ENCODE data around the gene ST7.
A peak's percentile ranks its signal among the peaks of the same experiment; 100 is the strongest.

Gene ST7

DNA sequence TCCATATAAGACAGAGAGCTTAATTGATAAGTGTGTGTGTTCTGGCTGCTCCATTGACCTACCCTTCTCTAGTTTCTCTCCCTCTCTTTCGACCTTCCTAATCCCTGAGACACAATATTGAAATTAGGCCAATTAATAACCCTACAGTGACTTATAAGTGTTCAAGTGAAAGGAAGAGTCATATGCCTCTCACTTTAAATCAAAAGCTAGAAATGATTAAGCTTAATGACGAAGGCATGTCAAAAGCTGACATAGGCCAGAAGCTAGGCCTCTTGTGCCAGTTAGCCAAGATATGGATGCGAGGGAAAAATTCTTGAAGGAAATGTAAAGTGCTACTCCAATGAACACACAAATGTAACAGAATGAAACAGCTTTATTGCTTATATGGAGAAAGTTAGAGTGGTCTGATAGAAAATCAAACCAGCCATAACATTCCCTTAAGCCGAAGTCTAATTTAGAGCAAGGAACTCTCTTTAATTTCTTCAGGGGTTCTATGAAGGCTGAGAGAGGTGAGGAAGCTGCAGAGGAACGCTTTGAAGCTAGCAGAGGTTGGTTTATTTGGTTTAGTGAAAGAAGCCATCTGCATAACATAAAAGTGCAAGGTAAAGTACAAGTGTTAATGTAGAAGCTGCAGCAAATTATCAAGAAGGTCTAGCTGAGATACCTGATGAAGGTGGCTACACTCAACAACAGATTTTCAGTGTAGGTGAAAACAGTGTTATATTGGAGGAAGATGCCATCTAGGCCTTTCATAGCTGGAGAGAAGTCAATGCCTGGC is 53.8 kb downstream of the ST7 start:
- DNase-seq (ENCODE audit: extremely low spot score) = no peak
- CTCF ChIA-PET = interaction anchor here (0.7 kb wide), 1 partner anchor 19 kb away, joined by 3 read pairs; no protein-coding TSS in a partner anchor
- POLR2A ChIA-PET = interaction anchor here (0.7 kb wide), 1 partner anchor 54 kb away, joined by 3 read pairs; the partner anchor contains the start of gene ST7
- no peak for TF ChIP-seq TARDBP (IDR thresholded peaks at IDR 0.05)
- no peak for TF ChIP-seq ZNF384 (IDR thresholded peaks at IDR 0.05)
- TF ChIP-seq NFRKB (IDR thresholded peaks at IDR 0.05) = no peak
- TF ChIP-seq LEF1 (IDR thresholded peaks at IDR 0.05; ENCODE audit: borderline replicate concordance) = no peak
- TF ChIP-seq BHLHE40 (IDR thresholded peaks at IDR 0.05; ENCODE audit: borderline replicate concordance) = no peak
- TF ChIP-seq PKNOX1 (IDR thresholded peaks at IDR 0.05) = no peak
- no peak for TF ChIP-seq CTBP1 (IDR thresholded peaks at IDR 0.05; ENCODE audit: borderline replicate concordance)
- no peak for TF ChIP-seq ELF4 (IDR thresholded peaks at IDR 0.05)
- no peak for TF ChIP-seq SUZ12 (IDR thresholded peaks at IDR 0.05)
- no peak for TF ChIP-seq SP1 (IDR thresholded peaks at IDR 0.05)
- no peak for TF ChIP-seq ARNT (IDR thresholded peaks at IDR 0.05)
- TF ChIP-seq L3MBTL2 (conservative IDR thresholded peaks at IDR 0.05) = no peak
- no peak for TF ChIP-seq FOXM1 (IDR thresholded peaks at IDR 0.05; ENCODE audit: borderline replicate concordance)
- TF ChIP-seq HDGF (IDR thresholded peaks at IDR 0.05; ENCODE audit: borderline replicate concordance) = no peak
- no peak for TF ChIP-seq FOXK2 (IDR thresholded peaks at IDR 0.05)
- no peak for TF ChIP-seq FOXA1 (IDR thresholded peaks at IDR 0.05)

DNA sequence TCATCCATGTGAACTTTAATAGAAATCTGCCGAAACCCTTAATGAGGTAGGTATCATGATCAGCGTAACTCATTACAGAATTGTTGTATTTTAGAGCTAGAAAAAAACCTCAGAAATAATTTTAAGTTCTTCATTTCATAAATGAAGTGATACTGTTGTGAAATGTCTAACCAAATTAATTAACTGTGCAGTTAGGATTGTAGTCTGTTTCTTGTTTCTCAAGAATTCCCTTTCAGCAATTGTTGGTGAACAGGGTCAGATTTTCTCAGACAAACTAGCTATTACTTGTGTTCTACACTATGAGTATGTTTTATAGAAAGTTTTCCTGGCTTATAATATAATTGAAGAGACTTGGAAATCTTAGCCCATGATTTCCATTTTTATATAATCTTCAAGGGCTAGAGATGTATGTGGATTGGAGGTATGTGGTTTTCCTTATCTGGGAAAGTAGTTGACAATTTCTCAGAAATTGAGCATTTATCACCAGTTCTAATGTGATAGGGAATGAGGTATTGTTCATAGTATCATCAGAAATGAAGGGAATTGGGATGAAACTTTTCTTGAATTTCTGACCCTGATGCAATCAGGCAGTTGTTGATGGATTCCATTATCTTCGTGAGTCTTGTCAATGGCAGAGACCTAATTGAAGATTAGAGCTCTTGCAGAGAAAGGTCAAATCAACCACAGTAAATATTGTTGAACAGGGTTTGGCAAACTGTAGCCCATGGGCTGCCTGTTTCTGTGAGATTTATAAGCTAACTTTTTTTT is 55.0 kb downstream of the ST7 start:
- ChIA-PET POLR2A (interaction anchor here (0.7 kb wide), 1 partner anchor 55 kb away, joined by 3 read pairs; the partner anchor contains the start of gene ST7), CTCF (interaction anchor here (0.6 to 0.7 kb wide), 2 partner anchors 20 to 33 kb away, joined by 4 read pairs; no protein-coding TSS in a partner anchor)
- no peak for TF ChIP-seq FOXA1 (IDR thresholded peaks at IDR 0.05)
- TF ChIP-seq FOXM1 (IDR thresholded peaks at IDR 0.05; ENCODE audit: borderline replicate concordance) = no peak
- TF ChIP-seq HDGF (IDR thresholded peaks at IDR 0.05; ENCODE audit: borderline replicate concordance) = no peak
- no peak for DNase-seq (ENCODE audit: extremely low spot score)

DNA sequence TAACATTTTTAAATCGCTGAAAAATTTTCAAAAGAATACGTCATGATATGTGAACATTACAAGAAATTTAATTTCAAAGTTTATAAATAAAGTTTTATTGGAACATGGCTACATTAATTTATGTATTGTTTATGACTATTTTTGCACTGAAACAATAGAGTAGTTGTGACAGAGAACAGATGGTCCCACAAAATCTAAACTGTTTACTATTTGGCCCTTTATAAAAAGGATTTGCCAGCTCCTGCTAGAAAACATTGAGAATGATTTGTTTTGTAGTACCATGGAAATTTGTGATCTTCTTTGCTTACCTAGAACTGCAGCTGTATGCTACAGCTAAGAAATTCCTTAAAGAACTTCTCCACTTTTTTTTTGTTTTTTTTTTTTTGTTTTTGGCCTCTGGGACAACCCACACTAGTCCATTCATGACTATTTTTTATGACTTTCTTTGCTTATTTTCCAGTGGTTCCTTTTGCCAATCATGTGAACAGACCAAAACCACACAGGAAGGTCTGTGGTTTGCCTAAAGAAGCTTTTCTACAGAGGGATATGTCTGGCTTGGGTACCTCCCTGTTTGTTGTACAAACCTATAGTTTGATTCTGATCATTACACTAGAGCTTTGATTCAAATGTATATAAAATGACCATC is 55.7 kb downstream of the ST7 start:
- TF ChIP-seq ZNF384 (IDR thresholded peaks at IDR 0.05) (peak; percentile 51; the same call in 1 of the 2 replicates), BHLHE40 (IDR thresholded peaks at IDR 0.05; ENCODE audit: borderline replicate concordance) (no peak)
- ChIA-PET POLR2A (interaction anchor here (0.6 kb wide), 1 partner anchor 391 kb away, joined by 3 read pairs; no protein-coding TSS in a partner anchor), CTCF (interaction anchor here (0.6 to 0.7 kb wide), 3 partner anchors 21 to 114 kb away, joined by 4 read pairs; no protein-coding TSS in a partner anchor)
- no peak for DNase-seq (ENCODE audit: extremely low spot score)

GRCh38 chr7:117009705-117010361 is 56.5 kb downstream of the ST7 start:
- TF ChIP-seq NFRKB (IDR thresholded peaks at IDR 0.05) (no peak), ARNT (IDR thresholded peaks at IDR 0.05) (no peak), FOXM1 (IDR thresholded peaks at IDR 0.05; ENCODE audit: borderline replicate concordance) (no peak), SUZ12 (IDR thresholded peaks at IDR 0.05) (no peak), FOXK2 (IDR thresholded peaks at IDR 0.05) (no peak), PKNOX1 (IDR thresholded peaks at IDR 0.05) (no peak), LEF1 (IDR thresholded peaks at IDR 0.05; ENCODE audit: borderline replicate concordance) (no peak), L3MBTL2 (conservative IDR thresholded peaks at IDR 0.05) (no peak), BHLHE40 (IDR thresholded peaks at IDR 0.05; ENCODE audit: borderline replicate concordance) (no peak)
- ChIA-PET POLR2A (interaction anchor here (0.9 kb wide), 1 partner anchor 56 kb away, joined by 4 read pairs; the partner anchor contains the start of gene ST7), CTCF (interaction anchor here (0.5 to 1.0 kb wide), 3 partner anchors 21 to 115 kb away, joined by 3 to 4 read pairs (median 3); no protein-coding TSS in a partner anchor)
- DNase-seq (ENCODE audit: extremely low spot score) = no peak

- CTCF ChIA-PET = interaction anchor here (0.5 to 1.0 kb wide), 2 partner anchors 22 to 36 kb away, joined by 3 read pairs; no protein-coding TSS in a partner anchor
- DNase-seq (ENCODE audit: extremely low spot score) = no peak
- TF ChIP-seq LEF1 (IDR thresholded peaks at IDR 0.05; ENCODE audit: borderline replicate concordance) (no peak), FOXA1 (IDR thresholded peaks at IDR 0.05) (no peak), BHLHE40 (IDR thresholded peaks at IDR 0.05; ENCODE audit: borderline replicate concordance) (no peak), HDGF (IDR thresholded peaks at IDR 0.05; ENCODE audit: borderline replicate concordance) (no peak), TARDBP (IDR thresholded peaks at IDR 0.05) (no peak), SUZ12 (IDR thresholded peaks at IDR 0.05) (no peak), SP1 (IDR thresholded peaks at IDR 0.05) (no peak), NFRKB (IDR thresholded peaks at IDR 0.05) (no peak), FOXM1 (IDR thresholded peaks at IDR 0.05; ENCODE audit: borderline replicate concordance) (no peak), PKNOX1 (IDR thresholded peaks at IDR 0.05) (no peak), FOXK2 (IDR thresholded peaks at IDR 0.05) (no peak)
These were observed 57.3 kb downstream of the ST7 start for GRCh38 chr7:117010375-117011133.

More at GRCh38 chr7:117010375-117011133, 57.3 kb downstream of the ST7 start:
- POLR2A ChIA-PET = interaction anchor here (0.9 kb wide), 1 partner anchor 57 kb away, joined by 4 read pairs; the partner anchor contains the start of gene ST7

Measured in HEK293T (cell line).